ENCODE results near the gene C21orf91.
"Not testable (repeated sequence)": the region's sequence is repeated elsewhere in the genome, so short reads cannot be mapped to it uniquely, and the experiment has no call there.

Gene C21orf91

DNA sequence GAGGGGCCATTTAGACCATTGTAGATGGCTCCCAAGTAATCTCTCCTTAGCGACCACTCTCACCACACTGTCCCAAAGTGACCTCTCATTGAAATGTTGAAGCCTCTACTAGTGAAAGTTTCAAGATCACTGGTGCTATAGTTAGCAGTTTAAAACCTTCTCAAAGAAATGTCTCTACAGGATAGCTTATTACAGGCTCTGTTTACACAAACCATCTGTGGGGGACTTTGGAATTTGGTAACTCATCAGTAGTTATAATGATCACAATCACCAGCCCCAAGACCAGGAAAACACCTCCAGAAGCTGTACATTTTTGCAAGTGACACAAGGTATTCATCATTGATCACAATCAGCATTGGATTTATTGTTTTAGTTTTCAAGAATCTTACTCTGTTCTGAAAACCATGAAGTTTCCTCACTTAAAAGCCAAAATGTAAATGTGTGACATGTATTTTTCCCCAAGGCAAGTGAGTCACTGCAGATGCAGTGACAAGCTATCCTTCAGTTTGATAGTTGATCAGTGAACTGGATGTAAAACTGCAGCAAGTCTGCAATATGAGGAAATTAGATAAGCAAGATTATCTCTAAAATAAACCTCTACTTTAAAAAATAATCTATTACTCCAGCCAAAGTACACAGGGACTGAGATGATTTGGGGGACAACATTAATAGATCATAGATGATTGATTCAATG, 41.9 kb downstream of the C21orf91 start:
- no peak for DNase-seq (ENCODE audit: low read depth, low spot score)
- POLR2A ChIA-PET: no interaction called here
- TF ChIP-seq, protein P1, sequence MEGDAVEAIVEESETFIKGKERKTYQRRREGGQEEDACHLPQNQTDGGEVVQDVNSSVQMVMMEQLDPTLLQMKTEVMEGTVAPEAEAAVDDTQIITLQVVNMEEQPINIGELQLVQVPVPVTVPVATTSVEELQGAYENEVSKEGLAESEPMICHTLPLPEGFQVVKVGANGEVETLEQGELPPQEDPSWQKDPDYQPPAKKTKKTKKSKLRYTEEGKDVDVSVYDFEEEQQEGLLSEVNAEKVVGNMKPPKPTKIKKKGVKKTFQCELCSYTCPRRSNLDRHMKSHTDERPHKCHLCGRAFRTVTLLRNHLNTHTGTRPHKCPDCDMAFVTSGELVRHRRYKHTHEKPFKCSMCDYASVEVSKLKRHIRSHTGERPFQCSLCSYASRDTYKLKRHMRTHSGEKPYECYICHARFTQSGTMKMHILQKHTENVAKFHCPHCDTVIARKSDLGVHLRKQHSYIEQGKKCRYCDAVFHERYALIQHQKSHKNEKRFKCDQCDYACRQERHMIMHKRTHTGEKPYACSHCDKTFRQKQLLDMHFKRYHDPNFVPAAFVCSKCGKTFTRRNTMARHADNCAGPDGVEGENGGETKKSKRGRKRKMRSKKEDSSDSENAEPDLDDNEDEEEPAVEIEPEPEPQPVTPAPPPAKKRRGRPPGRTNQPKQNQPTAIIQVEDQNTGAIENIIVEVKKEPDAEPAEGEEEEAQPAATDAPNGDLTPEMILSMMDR (IDR thresholded peaks at IDR 0.05; ENCODE audit: insufficient read depth, low read length, missing control alignments): no peak
- H3K4me3 ChIP-seq (ENCODE audit: low read depth, low read length): no peak overlapping the region
- CTCF ChIA-PET: no interaction called here

DNA sequence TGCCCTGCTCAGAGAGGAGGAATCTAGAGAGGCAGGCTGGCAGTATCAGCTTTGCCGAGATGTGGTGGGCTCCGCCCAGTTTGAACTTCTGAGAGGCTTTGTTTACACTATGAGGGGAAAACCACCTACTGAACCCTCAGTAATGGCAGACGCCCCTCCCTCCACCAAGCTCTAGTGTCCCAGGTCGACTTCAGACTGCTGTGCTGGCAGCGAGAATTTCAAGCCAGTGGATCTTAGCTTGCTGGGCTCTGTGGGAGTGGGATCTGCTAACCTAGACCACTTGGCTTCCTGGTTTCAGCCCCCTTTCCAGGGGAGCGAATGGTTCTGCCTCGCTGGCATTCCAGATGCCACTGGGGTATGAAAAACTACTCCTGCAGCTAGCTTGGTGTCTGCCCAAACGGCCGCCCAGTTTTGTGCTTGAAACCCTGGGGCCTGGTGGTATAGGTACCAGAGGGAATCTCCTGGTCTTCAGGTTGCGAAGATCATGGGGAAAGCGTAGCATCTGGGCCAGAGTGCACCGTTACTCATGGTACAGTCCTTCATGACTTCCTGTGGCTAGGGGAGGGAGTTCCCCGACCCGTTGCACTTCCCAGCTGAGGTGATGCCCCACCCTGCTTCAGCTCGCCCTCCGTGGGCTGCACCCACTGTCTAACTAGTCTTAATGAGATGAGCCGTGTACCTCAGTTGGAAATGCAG, 43.6 kb downstream of the C21orf91 start:
- ChIA-PET CTCF (no interaction called here), POLR2A (no interaction called here)
- TF ChIP-seq, protein P1 (IDR thresholded peaks at IDR 0.05; ENCODE audit: insufficient read depth, low read length, missing control alignments): no peak
- no peak overlapping the region for H3K4me3 ChIP-seq (ENCODE audit: low read depth, low read length)
- no peak for DNase-seq (ENCODE audit: low read depth, low spot score)

DNA sequence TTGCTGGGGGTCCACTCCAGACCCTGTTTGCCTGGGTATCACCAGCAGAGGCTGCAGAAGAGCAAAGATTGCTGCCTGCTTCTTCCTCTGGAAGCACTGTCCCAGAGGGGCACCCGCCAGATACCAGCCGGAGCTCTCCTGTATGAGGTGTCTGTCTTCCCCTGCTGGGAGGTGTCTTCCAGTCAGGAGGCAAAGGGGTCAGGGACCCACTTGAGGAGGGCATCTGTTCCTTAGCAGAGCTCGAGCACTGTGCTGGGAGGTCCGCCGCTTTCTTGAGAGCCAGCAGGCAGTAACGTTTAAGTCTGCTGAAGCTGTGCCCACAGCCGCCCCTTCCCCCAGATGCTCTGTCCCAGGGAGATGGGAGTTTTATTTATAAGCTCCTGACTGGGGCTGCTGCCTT, 44.1 kb downstream of the C21orf91 start:
- CTCF ChIA-PET, POLR2A ChIA-PET: not testable (repeated sequence)

DNA sequence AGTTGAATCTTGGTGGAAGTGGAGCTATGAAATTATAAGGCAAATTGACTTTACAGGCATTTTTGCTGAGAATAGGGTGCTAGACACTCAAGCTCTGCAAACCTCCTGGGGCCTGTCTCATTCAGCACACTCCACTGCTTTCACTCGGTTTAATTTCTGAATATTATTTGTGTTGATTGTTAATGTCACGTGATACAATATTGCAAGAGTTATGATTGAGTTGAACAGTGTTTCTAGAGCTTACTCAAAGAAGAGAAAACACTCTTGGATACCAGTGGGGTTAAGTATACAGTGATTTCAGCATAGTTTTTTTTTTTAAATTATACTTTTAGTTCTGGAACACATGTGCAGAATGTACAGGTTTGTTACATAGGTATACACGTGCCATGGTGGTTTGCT, 49.7 kb downstream of the C21orf91 start:
- DNase-seq (ENCODE audit: low read depth, low spot score): no peak
- ChIA-PET POLR2A (no interaction called here), CTCF (no interaction called here)
- TF ChIP-seq, protein P1 (IDR thresholded peaks at IDR 0.05; ENCODE audit: insufficient read depth, low read length, missing control alignments): no peak
- no peak overlapping the region for H3K4me3 ChIP-seq (ENCODE audit: low read depth, low read length)

More for the DNA sequence above, 44.1 kb downstream of the C21orf91 start:
- not testable (repeated sequence) for H3K4me3 ChIP-seq (ENCODE audit: low read depth, low read length); DNase-seq (ENCODE audit: low read depth, low spot score)

DNA sequence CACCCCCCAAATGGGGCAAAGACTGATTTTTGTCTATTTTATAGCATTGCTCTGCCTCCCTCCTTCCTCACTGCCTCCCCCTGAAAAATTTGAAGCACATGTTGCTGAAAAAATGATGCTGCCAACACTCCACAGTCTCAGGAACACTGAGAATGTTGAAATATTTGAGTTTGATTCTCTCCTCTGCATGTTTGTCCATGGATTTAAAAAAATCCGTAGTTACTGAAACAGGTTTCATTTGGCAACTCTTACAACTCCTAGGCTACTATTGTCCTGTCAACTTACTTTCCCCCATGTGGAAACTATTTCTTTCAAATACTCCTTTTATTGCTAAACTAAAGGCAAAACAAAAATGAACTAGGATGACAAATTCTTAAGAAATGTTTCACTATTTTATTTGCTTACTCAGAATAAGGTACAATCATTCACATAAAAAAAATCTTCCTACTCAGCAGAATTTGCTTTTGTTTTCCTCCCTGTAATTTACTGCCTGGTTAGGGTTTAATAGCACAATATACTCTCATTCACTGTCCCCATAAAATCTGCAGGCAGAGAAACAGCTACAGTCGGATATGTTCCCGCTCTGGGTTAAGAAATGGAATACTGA, 50.2 kb downstream of the C21orf91 start:
- TF ChIP-seq, protein P1 (IDR thresholded peaks at IDR 0.05; ENCODE audit: insufficient read depth, low read length, missing control alignments): no peak
- CTCF ChIA-PET: no interaction called here
- DNase-seq (ENCODE audit: low read depth, low spot score): no peak
- POLR2A ChIA-PET: no interaction called here
- no peak overlapping the region for H3K4me3 ChIP-seq (ENCODE audit: low read depth, low read length)

DNA sequence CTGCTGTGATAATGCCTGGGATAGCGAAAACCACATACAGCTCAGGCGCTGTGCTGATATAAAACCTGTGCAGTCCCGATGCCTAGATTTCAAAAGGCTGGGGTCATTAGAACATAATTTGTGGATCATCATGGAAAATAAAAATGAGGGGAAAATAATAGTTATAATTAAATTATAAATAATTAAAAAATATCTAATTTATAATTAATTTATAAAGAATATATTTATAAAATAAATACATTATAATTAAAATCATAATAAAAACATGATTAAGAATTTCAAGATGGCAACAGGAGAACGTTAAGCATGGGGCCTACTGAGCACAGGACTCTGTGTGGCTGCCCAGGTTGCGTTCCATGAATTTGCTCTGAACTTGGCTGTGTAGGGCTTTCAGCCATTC, 53.9 kb downstream of the C21orf91 start:
- DNase-seq (ENCODE audit: low read depth, low spot score): no peak
- TF ChIP-seq, protein P1 (IDR thresholded peaks at IDR 0.05; ENCODE audit: insufficient read depth, low read length, missing control alignments): no peak
- no peak overlapping the region for H3K4me3 ChIP-seq (ENCODE audit: low read depth, low read length)
- POLR2A ChIA-PET: no interaction called here
- CTCF ChIA-PET: no interaction called here
